Adrenal gland (tissue), 12 donors: ENCODE data around the gene UBE2E2. TPM values are rescaled to one million over a fixed set of nuclear protein-coding genes. Genes with fewer than 3 reads are reported as not detected.

ENCODE experiments used
- DNase-seq, 7 donors: peaks; one replicate each; pipeline ENCODE4 v3.0.0-alpha.2; 2019 to 2020
- H3K27ac ChIP-seq, 5 donors: fragments of 200-600 bp; sonication (generic) in 4 of 5; 1 replicate in 3 of 5; 2 replicates in 2 of 5; pipeline versions ENCODE4 v1.5.1 to v1.8.0; 2016 to 2020; ENCODE audit warnings: mild to moderate bottlenecking in 1 of 5
- H3K27me3 ChIP-seq: fragments of 200-600 bp; 2 replicates; pipeline ENCODE4 v1.8.0; 2021
- H3K36me3 ChIP-seq, 2 donors: fragments of 200-600 bp; replicated peaks in 1 of 2; 1 replicate in 1 of 2; 2 replicates in 1 of 2; pipeline versions ENCODE4 v1.5.1 to v1.8.0; 2018 to 2022
- H3K4me1 ChIP-seq, 2 donors: fragments of 200-600 bp; replicated peaks in 1 of 2; 1 replicate in 1 of 2; 2 replicates in 1 of 2; pipeline versions ENCODE4 v1.5.1 to v1.8.0; 2018 to 2021
- H3K4me3 ChIP-seq, 4 donors: fragments of 200-600 bp; sonication (generic) in 3 of 4; one replicate each; pipeline ENCODE4 v1.5.1; 2016 to 2018
- H3K9me3 ChIP-seq, 3 donors: fragments of 200-600 bp; sonication (generic) in 1 of 3; replicated peaks in 1 of 3; 1 replicate in 2 of 3; 2 replicates in 1 of 3; pipeline versions ENCODE4 v1.5.1 to v1.8.0; 2016 to 2021
- POLR2A ChIP-seq, 2 donors: fragments of 450-650 bp; IDR thresholded peaks; one replicate each; pipeline ENCODE4 v1.6.1; 2017; ENCODE audit warnings: antibody characterized with exemption in 2 of 2, mild to moderate bottlenecking in 2 of 2, moderate library complexity in 1 of 2
- WGBS, 4 donors: extraction: QIAGEN DNeasy Blood & Tissue Kit in 2 of 4; methylation state at CpG; one replicate each; pipeline versions ENCODE4 v1.1.5 to v1.1.7; 2013 to 2017; 5-methylcytosine and 5-hydroxymethylcytosine counted together
- intact Hi-C, 2 donors: fragments of 100-400 bp; cut with DNase I; formaldehyde crosslinking; loops; one replicate each; pipeline versions ENCODE4 v1.14.1 to v1.15.0; 2022 to 2023
- polyA plus RNA-seq, 3 donors: library from polyadenylated mRNA; stranded (reverse); fragments of 200-250 nt in 2 of 3; fragments of 350-450 nt in 1 of 3; fragmentation: Illumina TruSeq in 1 of 3; extraction: RNeasy Lipid Tissue Mini Kit (QIAGEN cat#74804) in 1 of 3; gene quantifications; one replicate each; pipeline ENCODE4 v1.2.3, GENCODE V29; 2013 to 2014
- total RNA-seq, 9 donors: library from RNA; depleted of rRNA in 4 of 9; stranded (reverse); fragments of >200 nt in 4 of 9; fragments of 120-200 nt in 1 of 9; fragmentation: NEBNext Ultra II Directional in 1 of 9; extraction: Animal tissue kit (Norgen Biotek cat#: 25700) in 1 of 9; gene quantifications; one replicate each; pipeline versions ENCODE4 v1.1.0 to v1.2.4, GENCODE V29; 2013 to 2023
- TF ChIP-seq, protein P1 (sequence below), 6 experiments: fragments of 450-650 bp in 4 of 6; fragments of 200-600 bp in 2 of 6; sonication (generic) in 1 of 6; IDR thresholded peaks; 1 replicate in 5 of 6; 2 replicates in 1 of 6; pipeline versions ENCODE4 v1.5.1 to v1.8.0; 2016 to 2021; ENCODE audit warnings: antibody characterized with exemption in 6 of 6, mild to moderate bottlenecking in 2 of 6, moderate library complexity in 1 of 6
- donor health status: healthy with polysubstance abuse.
- donor health status: Bipolar disorder and iron deficiency.
- donor health status: DM: yes; HTN: yes; CAD: no.
- donor health status: DM: no; HTN: no; CAD: no.
- donor health status: DM: no; HTN: no; CAD: no.
- donor health status: DM: yes; HTN: yes; CAD: no.

The UBE2E2 gene
- total and polyA plus RNA-seq, 12 donors: 9.3 to 29.6 (median 20.7) TPM

DNA sequence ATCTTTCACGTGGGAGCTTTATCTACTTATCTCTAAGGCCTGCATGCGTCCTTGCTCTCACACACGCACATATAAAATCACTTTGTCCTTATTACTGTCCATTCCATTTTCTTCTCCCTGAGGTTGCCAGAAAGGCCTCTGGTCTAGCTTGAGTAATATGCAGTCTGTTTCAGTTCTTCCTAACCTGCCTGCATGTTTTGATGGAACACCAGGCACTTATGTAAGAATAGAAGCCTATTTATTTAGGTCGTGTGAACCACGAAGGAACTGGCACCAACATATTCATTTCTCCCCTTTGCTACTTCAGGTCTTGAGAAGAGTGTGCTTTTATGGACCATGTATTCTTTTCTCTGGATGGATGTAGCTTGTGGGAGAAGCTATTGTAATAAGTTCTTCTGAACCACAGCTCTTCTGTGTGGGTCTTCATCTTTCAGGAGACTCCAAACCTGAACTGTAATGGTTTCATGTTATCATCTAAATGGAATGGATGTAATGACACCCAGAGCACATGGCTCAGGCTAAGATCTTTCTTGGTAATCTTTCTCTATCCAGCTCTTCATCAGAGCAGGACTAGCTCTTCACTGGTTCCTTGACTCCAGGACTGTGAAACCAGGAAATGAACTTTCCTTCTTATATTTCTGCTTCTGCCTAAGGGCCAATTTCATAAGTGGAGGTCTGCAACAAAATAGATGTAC is 53.8 kb downstream of the UBE2E2 start:
- Histone ChIP-seq H3K27ac (no peak overlapping the region), H3K4me1 (peaks cover 0 to 7% of the 10 kb centered on the region in 2 donors), H3K36me3 (no peaks in the 10 kb centered on the region), H3K4me3 (no peak overlapping the region), H3K27me3 (no peaks in the 10 kb centered on the region), H3K9me3 (no peaks in the 10 kb centered on the region)
- DNase-seq: peak in 2 of 7 donors; percentile 10 to 15
- intact Hi-C loops: no loop called here
- TF ChIP-seq, protein P1, sequence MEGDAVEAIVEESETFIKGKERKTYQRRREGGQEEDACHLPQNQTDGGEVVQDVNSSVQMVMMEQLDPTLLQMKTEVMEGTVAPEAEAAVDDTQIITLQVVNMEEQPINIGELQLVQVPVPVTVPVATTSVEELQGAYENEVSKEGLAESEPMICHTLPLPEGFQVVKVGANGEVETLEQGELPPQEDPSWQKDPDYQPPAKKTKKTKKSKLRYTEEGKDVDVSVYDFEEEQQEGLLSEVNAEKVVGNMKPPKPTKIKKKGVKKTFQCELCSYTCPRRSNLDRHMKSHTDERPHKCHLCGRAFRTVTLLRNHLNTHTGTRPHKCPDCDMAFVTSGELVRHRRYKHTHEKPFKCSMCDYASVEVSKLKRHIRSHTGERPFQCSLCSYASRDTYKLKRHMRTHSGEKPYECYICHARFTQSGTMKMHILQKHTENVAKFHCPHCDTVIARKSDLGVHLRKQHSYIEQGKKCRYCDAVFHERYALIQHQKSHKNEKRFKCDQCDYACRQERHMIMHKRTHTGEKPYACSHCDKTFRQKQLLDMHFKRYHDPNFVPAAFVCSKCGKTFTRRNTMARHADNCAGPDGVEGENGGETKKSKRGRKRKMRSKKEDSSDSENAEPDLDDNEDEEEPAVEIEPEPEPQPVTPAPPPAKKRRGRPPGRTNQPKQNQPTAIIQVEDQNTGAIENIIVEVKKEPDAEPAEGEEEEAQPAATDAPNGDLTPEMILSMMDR (IDR thresholded peaks at IDR 0.05): no peak
- TF ChIP-seq POLR2A (IDR thresholded peaks at IDR 0.05): no peak
- WGBS, 4 donors: 51 to 67% (median 56%) methylated on average over 5 of the region's 5 CpGs

DNA sequence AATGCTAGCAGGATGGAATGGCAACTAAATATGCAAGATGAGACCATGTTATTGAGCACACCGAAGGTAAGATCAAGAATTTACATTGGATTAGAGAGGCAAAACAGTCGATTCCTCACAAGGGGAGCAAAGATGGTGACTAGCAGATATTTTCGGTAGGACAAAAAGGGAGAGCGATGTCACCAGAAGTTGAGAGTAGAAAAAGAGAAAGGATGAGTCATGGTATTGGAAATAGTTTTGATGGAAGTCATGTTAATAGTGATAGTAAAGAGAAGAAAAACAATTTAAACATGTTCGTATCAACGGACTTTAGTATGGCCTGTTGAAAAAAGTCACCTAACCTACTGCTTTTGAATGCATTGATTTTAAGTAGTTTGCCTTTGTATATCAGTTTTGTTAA is 55.0 kb downstream of the UBE2E2 start:
- no peak for TF ChIP-seq POLR2A (IDR thresholded peaks at IDR 0.05)
- TF ChIP-seq, protein P1 (IDR thresholded peaks at IDR 0.05): no peak
- no peak overlapping the region for H3K4me3 ChIP-seq
- no peaks in the 10 kb centered on the region for H3K9me3 ChIP-seq
- DNase-seq: no peak
- no peaks in the 10 kb centered on the region for H3K27me3 ChIP-seq
- no peak overlapping the region for H3K27ac ChIP-seq
- H3K36me3 ChIP-seq: no peaks in the 10 kb centered on the region
- H3K4me1 ChIP-seq: peaks cover 0 to 7% of the 10 kb centered on the region in 2 donors
- WGBS, 4 donors: 89 to 97% (median 97%) methylated on average over 6 of the region's 6 CpGs
- intact Hi-C loops: no loop called here

DNA sequence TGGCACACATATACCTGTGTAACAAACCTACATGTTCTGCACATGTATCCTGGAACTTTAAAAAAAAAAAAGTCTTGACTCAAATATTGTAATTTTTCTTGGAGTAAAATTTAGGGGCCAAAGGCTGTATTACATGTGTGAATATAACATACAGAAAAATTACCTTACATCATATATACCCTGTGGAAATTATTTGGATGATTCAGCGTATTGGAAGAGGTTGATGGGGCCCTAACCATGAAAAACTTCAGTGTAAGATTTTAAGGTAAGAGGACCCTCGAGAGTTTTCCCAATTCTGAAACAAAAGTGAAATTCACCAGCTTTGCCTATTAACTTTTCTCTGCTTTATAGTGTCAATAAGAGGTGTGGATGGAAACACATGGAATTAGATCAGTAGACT is 56.4 kb downstream of the UBE2E2 start:
- TF ChIP-seq POLR2A (IDR thresholded peaks at IDR 0.05): no peak
- TF ChIP-seq, protein P1 (IDR thresholded peaks at IDR 0.05): no peak
- intact Hi-C loops: no loop called here
- WGBS, 4 donors: 43 to 95% (median 66%) methylated on average over 2 of the region's 2 CpGs

DNA sequence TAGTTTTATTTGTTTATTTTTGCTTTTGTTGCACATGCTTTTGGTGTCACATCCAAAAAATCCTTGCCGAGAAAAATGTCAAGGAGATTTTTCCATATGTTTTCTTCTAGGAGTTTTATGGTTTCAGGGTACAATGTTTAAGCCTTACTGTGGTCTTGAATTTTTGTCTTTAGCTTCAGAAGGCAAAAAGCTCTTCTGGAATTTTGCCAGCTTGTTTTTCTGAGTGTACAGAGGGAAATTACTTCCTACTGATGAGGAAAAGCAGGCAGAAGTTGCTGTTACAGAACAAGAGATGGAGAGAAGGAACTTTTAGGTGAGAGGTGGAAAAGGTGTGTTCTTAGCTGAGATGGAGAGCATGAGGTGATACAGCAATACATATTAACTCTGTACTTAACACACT is 59.6 kb downstream of the UBE2E2 start:
- Histone ChIP-seq H3K9me3 (no peaks in the 10 kb centered on the region), H3K27me3 (no peaks in the 10 kb centered on the region), H3K27ac (no peak overlapping the region), H3K36me3 (no peaks in the 10 kb centered on the region), H3K4me3 (no peak overlapping the region), H3K4me1 (no peaks in the 10 kb centered on the region)
- DNase-seq: no peak
- TF ChIP-seq POLR2A (IDR thresholded peaks at IDR 0.05): no peak
- TF ChIP-seq, protein P1 (IDR thresholded peaks at IDR 0.05): no peak
- WGBS, 4 donors: 74 to 85% (median 83%) methylated on average over 1 of the region's 1 CpG
- intact Hi-C loops: no loop called here

More for the DNA sequence above, 56.4 kb downstream of the UBE2E2 start:
- DNase-seq: no peak
- Histone ChIP-seq H3K36me3 (no peaks in the 10 kb centered on the region), H3K27ac (no peak overlapping the region), H3K4me3 (no peak overlapping the region), H3K9me3 (no peaks in the 10 kb centered on the region), H3K27me3 (no peaks in the 10 kb centered on the region), H3K4me1 (peaks cover 0 to 7% of the 10 kb centered on the region in 2 donors)
